Measurements from ENCODE around the gene PYM1.

DNA sequence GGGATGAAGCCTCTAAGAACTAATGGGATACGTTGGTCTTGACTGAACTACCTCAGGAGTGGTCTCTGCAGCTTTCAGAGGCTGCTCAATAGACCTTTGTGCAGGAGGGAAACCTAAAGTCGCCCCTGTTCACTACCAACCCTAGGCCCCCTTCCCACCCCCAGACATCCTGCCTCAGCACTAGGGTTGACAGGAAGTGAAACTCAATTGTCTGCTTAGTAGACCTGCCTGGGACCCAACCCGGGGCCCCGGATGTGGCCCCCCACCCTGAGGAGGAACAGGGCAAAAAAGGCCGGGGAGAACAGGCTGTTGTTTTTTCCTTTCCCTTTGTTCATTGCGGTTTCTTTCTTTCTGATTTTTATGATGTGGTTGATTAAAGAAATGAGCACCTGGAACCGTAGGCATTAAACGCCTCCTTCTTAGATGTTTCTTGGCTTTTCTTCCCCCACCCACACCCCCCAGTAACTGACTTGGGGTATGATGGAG is 1.7 kb upstream of the PYM1 start:
- TF ChIP-seq, protein P1, sequence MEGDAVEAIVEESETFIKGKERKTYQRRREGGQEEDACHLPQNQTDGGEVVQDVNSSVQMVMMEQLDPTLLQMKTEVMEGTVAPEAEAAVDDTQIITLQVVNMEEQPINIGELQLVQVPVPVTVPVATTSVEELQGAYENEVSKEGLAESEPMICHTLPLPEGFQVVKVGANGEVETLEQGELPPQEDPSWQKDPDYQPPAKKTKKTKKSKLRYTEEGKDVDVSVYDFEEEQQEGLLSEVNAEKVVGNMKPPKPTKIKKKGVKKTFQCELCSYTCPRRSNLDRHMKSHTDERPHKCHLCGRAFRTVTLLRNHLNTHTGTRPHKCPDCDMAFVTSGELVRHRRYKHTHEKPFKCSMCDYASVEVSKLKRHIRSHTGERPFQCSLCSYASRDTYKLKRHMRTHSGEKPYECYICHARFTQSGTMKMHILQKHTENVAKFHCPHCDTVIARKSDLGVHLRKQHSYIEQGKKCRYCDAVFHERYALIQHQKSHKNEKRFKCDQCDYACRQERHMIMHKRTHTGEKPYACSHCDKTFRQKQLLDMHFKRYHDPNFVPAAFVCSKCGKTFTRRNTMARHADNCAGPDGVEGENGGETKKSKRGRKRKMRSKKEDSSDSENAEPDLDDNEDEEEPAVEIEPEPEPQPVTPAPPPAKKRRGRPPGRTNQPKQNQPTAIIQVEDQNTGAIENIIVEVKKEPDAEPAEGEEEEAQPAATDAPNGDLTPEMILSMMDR (IDR thresholded peaks at IDR 0.05), result no peak
- TF ChIP-seq ZFX (IDR thresholded peaks at IDR 0.05; ENCODE audit: borderline replicate concordance), result no peak

Data from 22Rv1 (cell line).